Mesothelial cell of epicardium (in vitro differentiated cells): ENCODE data around the gene MYL3. TPM values are rescaled to one million over a fixed set of nuclear protein-coding genes. Genes with fewer than 3 reads are reported as not detected.

Experiments used
- DNase-seq, 2 experiments: peaks; one replicate each; pipeline ENCODE4 v3.0.0; 2021; ENCODE audit warnings: low spot score in 2 of 2; ENCODE audit not compliant: unreplicated experiment in 2 of 2
- H3K27ac Mint-ChIP-seq: 2 replicates; pipeline ENCODE4 v1.8.0; 2021; ENCODE audit warnings: mixed read lengths
- H3K27me3 Mint-ChIP-seq: 2 replicates; pipeline ENCODE4 v1.8.0; 2021; ENCODE audit warnings: low read depth, mixed read lengths
- H3K36me3 Mint-ChIP-seq: 2 replicates; pipeline ENCODE4 v1.8.0; 2021; ENCODE audit warnings: mixed read lengths
- H3K4me1 Mint-ChIP-seq: 2 replicates; pipeline ENCODE4 v1.8.0; 2021; ENCODE audit warnings: mixed read lengths
- H3K4me3 Mint-ChIP-seq: 2 replicates; pipeline ENCODE4 v1.8.0; 2021; ENCODE audit warnings: mild to moderate bottlenecking, moderate library complexity, mixed read lengths
- H3K9me3 Mint-ChIP-seq: 2 replicates; pipeline ENCODE4 v1.8.0; 2021; ENCODE audit warnings: mixed read lengths
- total RNA-seq: library from RNA; stranded (reverse); gene quantifications from 3 replicates; pipeline ENCODE4 v1.2.1, GENCODE V29; 2021
- TF ChIP-seq, protein P1 (sequence below): fragments of 200-600 bp; sonication (generic); IDR thresholded peaks from one replicate; pipeline ENCODE4 v1.5.0; 2021; ENCODE audit warnings: antibody characterized with exemption; ENCODE audit not compliant: unreplicated experiment

MYL3 gene
- total RNA-seq, 1 donor from 2014 or later = 5.3 TPM

DNA sequence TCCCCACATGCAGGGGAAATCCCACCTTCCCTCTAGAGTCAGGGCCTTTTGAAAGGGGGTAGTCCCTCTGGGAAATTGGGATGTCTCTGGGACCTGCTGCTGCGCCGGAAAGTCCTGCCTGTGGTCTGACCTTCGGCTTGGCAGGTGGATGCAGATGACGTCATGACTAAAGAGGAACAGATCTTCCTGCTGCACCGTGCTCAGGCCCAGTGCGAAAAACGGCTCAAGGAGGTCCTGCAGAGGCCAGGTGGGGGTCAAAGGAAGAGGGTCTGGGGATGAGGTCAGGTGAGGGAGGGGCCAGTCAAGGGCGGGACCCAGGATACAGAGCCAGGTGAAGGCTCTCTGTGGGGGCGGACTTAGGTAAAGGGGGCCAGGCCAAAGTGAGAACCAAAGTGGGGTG lies 30.5 kb upstream of the MYL3 start:
- no peaks in the 10 kb centered on the region for H3K36me3 Mint-ChIP-seq
- H3K4me3 Mint-ChIP-seq = no peak overlapping the region
- TF ChIP-seq, protein P1, sequence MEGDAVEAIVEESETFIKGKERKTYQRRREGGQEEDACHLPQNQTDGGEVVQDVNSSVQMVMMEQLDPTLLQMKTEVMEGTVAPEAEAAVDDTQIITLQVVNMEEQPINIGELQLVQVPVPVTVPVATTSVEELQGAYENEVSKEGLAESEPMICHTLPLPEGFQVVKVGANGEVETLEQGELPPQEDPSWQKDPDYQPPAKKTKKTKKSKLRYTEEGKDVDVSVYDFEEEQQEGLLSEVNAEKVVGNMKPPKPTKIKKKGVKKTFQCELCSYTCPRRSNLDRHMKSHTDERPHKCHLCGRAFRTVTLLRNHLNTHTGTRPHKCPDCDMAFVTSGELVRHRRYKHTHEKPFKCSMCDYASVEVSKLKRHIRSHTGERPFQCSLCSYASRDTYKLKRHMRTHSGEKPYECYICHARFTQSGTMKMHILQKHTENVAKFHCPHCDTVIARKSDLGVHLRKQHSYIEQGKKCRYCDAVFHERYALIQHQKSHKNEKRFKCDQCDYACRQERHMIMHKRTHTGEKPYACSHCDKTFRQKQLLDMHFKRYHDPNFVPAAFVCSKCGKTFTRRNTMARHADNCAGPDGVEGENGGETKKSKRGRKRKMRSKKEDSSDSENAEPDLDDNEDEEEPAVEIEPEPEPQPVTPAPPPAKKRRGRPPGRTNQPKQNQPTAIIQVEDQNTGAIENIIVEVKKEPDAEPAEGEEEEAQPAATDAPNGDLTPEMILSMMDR = no peak
- no peaks in the 10 kb centered on the region for H3K9me3 Mint-ChIP-seq
- no peak for DNase-seq
- peaks cover 28% of the 10 kb centered on the region for H3K4me1 Mint-ChIP-seq
- H3K27ac Mint-ChIP-seq = no peak overlapping the region
- peaks cover 28% of the 10 kb centered on the region for H3K27me3 Mint-ChIP-seq

DNA sequence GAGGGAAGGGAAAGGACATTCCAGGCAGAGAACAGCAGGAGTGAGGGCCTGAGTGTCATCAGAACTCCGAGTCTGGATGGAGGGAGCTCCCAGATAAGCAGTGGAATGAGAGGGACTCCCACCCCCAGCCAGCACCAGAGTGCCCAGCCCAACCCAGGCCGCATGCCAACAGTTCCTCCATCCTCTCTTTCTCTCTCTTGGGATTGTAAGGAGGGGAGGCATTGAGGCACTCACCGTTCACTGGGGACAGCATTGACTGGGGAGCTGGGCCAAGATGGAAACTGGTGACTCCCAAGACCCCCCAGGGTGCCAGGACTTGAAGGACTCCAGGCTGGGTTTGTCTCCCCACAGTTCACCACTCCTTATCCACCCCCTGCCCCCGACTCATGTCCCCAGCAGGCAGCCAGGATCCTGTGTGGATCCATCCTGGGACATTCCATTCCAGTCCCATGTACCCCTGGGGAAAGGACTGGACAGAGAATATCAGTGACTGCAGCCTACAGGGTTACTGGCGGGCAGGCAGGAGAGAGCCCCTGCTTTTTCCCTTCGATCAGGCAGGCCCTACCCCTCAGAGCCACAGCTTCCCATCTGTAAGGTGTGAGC lies 30.0 kb upstream of the MYL3 start:
- H3K27me3 Mint-ChIP-seq = peaks cover 29% of the 10 kb centered on the region
- peak overlapping the region; percentile 67 for H3K4me3 Mint-ChIP-seq
- no peaks in the 10 kb centered on the region for H3K36me3 Mint-ChIP-seq
- no peak overlapping the region for H3K27ac Mint-ChIP-seq
- H3K4me1 Mint-ChIP-seq = peaks cover 29% of the 10 kb centered on the region
- no peak for DNase-seq
- no peaks in the 10 kb centered on the region for H3K9me3 Mint-ChIP-seq
- TF ChIP-seq, protein P1 = no peak

DNA sequence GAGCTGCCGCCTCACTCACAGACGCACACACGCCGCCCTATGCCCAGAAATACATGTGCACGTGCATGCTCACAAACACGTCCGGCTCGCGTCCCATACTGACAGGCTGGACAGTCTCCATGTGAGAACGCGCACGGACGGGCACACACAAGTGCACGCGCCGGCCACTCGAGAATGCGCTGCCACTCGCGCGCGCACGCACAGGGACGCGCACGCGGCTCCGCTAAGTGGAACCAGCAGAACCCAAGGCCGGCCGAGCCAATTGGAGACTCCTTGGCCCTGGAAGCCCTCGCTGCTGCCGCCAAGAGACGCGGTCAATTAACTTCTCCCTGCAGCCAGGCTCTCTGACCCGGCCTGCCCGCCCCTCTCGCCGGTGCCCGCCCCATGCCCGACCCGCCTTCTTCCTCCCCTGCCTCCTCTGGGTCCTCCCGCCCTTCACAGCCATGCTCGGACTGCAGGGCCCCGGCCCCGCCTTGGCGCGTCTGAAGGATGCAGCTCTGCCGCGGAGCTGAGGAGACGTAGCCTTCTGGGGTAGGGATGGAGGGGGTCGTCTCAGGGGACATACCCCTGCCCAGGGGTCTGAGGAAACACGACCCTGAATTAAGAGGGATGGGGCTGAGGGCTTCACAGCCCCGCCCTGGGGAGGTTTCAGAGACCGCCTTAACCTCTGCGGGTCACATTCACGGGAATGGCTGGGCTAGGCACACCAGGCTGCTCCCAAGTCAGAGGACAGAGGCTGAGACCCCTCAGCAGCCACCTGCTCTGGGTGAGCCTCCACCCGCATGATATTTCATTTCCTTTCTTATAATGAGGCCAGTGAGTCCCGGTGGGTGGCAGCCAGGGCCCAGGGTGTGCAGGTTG lies 29.3 kb upstream of the MYL3 start:
- Mint-ChIP-seq H3K4me3 (peak overlapping the region; percentile 67), H3K27ac (no peak overlapping the region), H3K9me3 (no peaks in the 10 kb centered on the region), H3K27me3 (peaks cover 29% of the 10 kb centered on the region), H3K4me1 (peaks cover 32% of the 10 kb centered on the region), H3K36me3 (no peaks in the 10 kb centered on the region)
- TF ChIP-seq, protein P1 = no peak
- no peak for DNase-seq

DNA sequence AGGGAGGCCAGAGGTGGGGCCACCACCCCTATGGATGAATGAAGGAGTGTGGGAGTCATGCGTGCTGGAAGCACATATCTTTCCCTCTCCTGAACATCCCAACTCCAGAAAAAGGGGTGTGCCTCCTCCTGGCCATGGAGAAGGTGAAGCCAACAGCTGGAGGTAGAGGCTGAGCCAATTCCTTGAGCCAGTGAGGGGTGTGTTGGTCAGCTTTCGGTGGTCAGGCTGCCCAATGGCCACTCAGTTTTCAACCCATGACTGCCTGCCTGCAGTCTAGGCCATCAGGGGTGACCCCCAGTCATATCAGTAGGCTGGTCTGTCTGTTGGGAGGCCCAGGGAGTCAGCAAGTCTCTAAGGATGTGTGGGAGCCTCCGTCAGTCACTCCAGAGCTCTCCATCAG lies 27.9 kb upstream of the MYL3 start:
- H3K27me3 Mint-ChIP-seq = peaks cover 29% of the 10 kb centered on the region
- no peaks in the 10 kb centered on the region for H3K36me3 Mint-ChIP-seq
- no peak overlapping the region for H3K4me3 Mint-ChIP-seq
- H3K27ac Mint-ChIP-seq = no peak overlapping the region
- H3K9me3 Mint-ChIP-seq = no peaks in the 10 kb centered on the region
- H3K4me1 Mint-ChIP-seq = peaks cover 32% of the 10 kb centered on the region
- no peak for DNase-seq
- TF ChIP-seq, protein P1 = no peak

DNA sequence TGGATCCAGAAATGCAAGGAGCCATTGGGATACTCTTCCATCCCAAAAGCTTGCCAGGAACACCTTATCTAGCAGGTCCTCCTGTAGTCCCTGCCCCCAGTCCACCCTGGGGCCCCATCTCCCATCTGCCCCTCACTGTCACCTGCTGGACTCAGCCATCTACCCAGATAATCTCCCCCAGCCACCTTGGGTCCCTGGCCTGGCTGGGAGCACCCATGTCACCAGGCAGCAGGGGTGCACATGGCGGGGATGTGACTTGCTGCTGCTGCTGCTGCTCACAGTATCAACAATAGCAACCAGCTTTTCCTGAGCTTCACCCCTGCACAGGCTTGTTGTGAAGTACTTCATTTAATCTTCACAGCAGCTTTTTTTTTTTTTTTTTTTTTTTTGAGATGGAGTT lies 26.9 kb upstream of the MYL3 start:
- Mint-ChIP-seq H3K27me3 (peaks cover 38% of the 10 kb centered on the region), H3K36me3 (no peaks in the 10 kb centered on the region), H3K9me3 (no peaks in the 10 kb centered on the region), H3K4me3 (no peak overlapping the region), H3K27ac (no peak overlapping the region), H3K4me1 (peaks cover 39% of the 10 kb centered on the region)
- TF ChIP-seq, protein P1 = no peak
- no peak for DNase-seq
